Naive thymus-derived CD4-positive, alpha-beta T cell (primary cell): ENCODE results near the gene PYDC2. TPM values are rescaled to one million over a fixed set of nuclear protein-coding genes. Genes with fewer than 3 reads are reported as not detected.

Source experiments
- ATAC-seq: fragments of 150-1000 bp; cut with Tn5 transposase; 2 replicates; pipeline ENCODE4 v1.10.0; 2021; ENCODE audit warnings: mild to moderate bottlenecking, moderate library complexity
- CTCF ChIA-PET: fragments of 350-600 bp; sonication (Branson Sonifier 250); formaldehyde crosslinking; loops from one replicate; lab custom pipeline; 2021; ENCODE audit warnings: antibody characterized with exemption; lab: Charles Lee
- POLR2A ChIA-PET: fragments of 350-600 bp; sonication (Branson Sonifier 250); formaldehyde crosslinking; loops from one replicate; lab custom pipeline; 2021; ENCODE audit warnings: antibody characterized with exemption, inconsistent platforms; lab: Charles Lee
- DNase-seq, 9 donors: peaks; one replicate each; pipeline versions ENCODE4 v3.0.0 to v3.0.0-alpha.2; 2020 to 2022; ENCODE audit warnings: mixed read lengths in 1 of 9
- H3K27ac ChIP-seq: one replicate; pipeline ENCODE4 v1.7.0; 2013; ENCODE audit warnings: mild to moderate bottlenecking, low read depth, low read length, moderate library complexity
- H3K27me3 ChIP-seq, 2 donors: one replicate each; pipeline ENCODE4 v1.7.0; 2013; ENCODE audit warnings: low read length in 2 of 2, mild to moderate bottlenecking in 2 of 2, moderate library complexity in 2 of 2; ENCODE audit not compliant: control insufficient read depth in 2 of 2, insufficient read depth in 2 of 2
- H3K36me3 ChIP-seq, 3 experiments: 1 replicate in 2 of 3; 2 replicates in 1 of 3; pipeline ENCODE4 v1.7.0; 2013; ENCODE audit warnings: low read length in 3 of 3, mild to moderate bottlenecking in 3 of 3, moderate library complexity in 1 of 3; ENCODE audit not compliant: insufficient read depth in 3 of 3, control insufficient read depth in 2 of 3
- H3K4me1 ChIP-seq, 2 donors: one replicate each; pipeline ENCODE4 v1.7.0; 2013; ENCODE audit warnings: low read length in 2 of 2, mild to moderate bottlenecking in 2 of 2, moderate library complexity in 1 of 2; ENCODE audit not compliant: control insufficient read depth in 2 of 2, insufficient read depth in 2 of 2
- H3K4me3 ChIP-seq: 2 replicates; pipeline ENCODE4 v1.7.0; 2013; ENCODE audit warnings: mild to moderate bottlenecking, low read length
- H3K9me3 ChIP-seq, 3 experiments: 1 replicate in 2 of 3; 2 replicates in 1 of 3; pipeline ENCODE4 v1.7.0; 2013; ENCODE audit warnings: low read length in 3 of 3; ENCODE audit not compliant: control insufficient read depth in 2 of 3
- H3K27ac Mint-ChIP-seq, 9 donors: one replicate each; pipeline ENCODE4 v1.8.0; 2020 to 2022; ENCODE audit warnings: mixed read lengths in 9 of 9, mild to moderate bottlenecking in 8 of 9, moderate library complexity in 5 of 9, inconsistent platforms in 2 of 9
- H3K27me3 Mint-ChIP-seq, 5 donors: one replicate each; pipeline ENCODE4 v1.8.0; 2021 to 2022; ENCODE audit warnings: mixed read lengths in 5 of 5, mild to moderate bottlenecking in 1 of 5
- H3K36me3 Mint-ChIP-seq, 5 donors: one replicate each; pipeline ENCODE4 v1.8.0; 2020 to 2022; ENCODE audit warnings: mixed read lengths in 5 of 5, mild to moderate bottlenecking in 3 of 5, inconsistent platforms in 1 of 5
- H3K4me1 Mint-ChIP-seq, 7 donors: one replicate each; pipeline ENCODE4 v1.8.0; 2020 to 2022; ENCODE audit warnings: mixed read lengths in 7 of 7, mild to moderate bottlenecking in 3 of 7, inconsistent platforms in 1 of 7
- H3K4me3 Mint-ChIP-seq, 10 donors: one replicate each; pipeline ENCODE4 v1.8.0; 2020 to 2022; ENCODE audit warnings: mild to moderate bottlenecking in 10 of 10, mixed read lengths in 10 of 10, moderate library complexity in 6 of 10, inconsistent platforms in 2 of 10
- H3K9me3 Mint-ChIP-seq, 11 donors: one replicate each; pipeline ENCODE4 v1.8.0; 2020 to 2022; ENCODE audit warnings: mixed read lengths in 11 of 11, mild to moderate bottlenecking in 4 of 11, inconsistent platforms in 1 of 11, moderate library complexity in 1 of 11
- intact Hi-C, 2 donors: fragments of 100-400 bp; cut with micrococcal nuclease; formaldehyde crosslinking; loops; one replicate each; pipeline ENCODE4 v1.15.1; 2023
- polyA plus RNA-seq, 2 donors: library from polyadenylated mRNA; unstranded; fragments of 300-500 nt; fragmentation: Illumina TruSeq; gene quantifications; one replicate each; pipeline ENCODE4 v1.2.3, GENCODE V29; 2021
- total RNA-seq, 6 experiments: library from RNA in 5 of 6; stranded (reverse) in 5 of 6; gene quantifications; 1 replicate in 5 of 6; 2 replicates in 1 of 6; pipeline ENCODE4 v1.2.3 and lab custom pipeline; 2021 to 2026

The PYDC2 gene
- total and polyA plus RNA-seq, 7 experiments from 2014 or later: not detected

DNA sequence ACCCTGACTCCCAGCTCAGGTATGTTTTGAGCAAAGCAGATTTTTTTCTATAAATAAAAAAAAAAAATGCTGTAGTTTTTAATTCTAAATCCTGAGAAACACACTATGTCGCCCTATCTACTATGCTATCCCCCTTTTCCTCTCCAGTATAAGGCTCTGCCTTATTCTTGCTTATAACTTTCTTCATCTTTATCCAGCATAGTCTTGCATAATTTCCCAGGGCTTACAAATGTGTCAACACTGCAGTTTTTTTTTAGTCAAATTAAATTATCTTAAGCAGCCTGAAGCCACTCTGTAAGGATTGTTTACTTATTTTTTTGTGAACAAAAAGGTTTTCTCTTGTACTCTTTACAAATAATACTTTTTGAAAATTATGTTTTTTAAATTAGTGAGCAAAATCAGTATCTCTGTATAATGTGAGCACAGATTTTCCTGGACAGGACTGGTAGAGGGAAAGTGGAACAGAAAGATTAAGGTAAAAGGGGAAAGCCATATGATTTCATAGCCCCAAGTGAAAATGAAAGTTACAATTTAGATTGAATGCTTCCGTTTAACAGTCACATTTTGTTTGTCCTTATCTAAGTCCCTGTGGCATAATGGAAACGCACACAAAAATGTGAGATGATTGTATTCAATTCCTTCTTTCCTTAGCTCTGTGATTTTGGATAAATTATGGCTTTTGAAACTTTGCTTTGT, 5.6 kb upstream of the PYDC2 start:
- intact Hi-C loops: no loop called here
- no peaks in the 10 kb centered on the region for H3K36me3 ChIP-seq
- H3K4me1 ChIP-seq: no peaks in the 10 kb centered on the region
- Mint-ChIP-seq H3K4me3 (no peak overlapping the region), H3K9me3 (peaks cover 0 to 15% (median 8%) of the 10 kb centered on the region in 11 donors), H3K36me3 (peaks cover 0 to 6% (median 0%) of the 10 kb centered on the region in 5 donors), H3K4me1 (no peaks in the 10 kb centered on the region), H3K27me3 (no peaks in the 10 kb centered on the region), H3K27ac (no peak overlapping the region)
- no peaks in the 10 kb centered on the region for H3K27me3 ChIP-seq
- no peak for ATAC-seq
- no peak overlapping the region for H3K4me3 ChIP-seq
- ChIA-PET POLR2A (no interaction called here), CTCF (no interaction called here)
- no peak overlapping the region for H3K27ac ChIP-seq
- H3K9me3 ChIP-seq: no peaks in the 10 kb centered on the region
- DNase-seq: no peak

DNA sequence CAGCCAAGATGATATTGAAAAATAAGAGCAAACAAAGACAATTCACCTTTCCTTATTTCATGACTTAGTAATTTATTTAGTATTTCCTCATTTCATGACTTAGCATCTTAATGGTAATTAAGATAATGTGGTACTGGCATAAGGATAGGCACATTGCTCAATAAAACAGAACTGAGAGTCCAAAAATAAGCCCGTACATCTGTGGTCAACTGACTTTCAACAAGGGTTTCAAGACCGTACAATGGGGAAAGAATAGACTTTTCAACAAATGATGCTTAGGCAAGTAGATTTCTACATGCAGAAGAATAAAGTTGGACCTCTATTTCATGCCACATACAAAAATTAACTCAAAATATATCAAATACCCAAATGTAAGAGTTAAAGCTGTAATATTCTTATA, 603 bp upstream of the PYDC2 start:
- ChIA-PET CTCF (no interaction called here), POLR2A (no interaction called here)
- H3K9me3 Mint-ChIP-seq: peaks cover 0 to 5% (median 0%) of the 10 kb centered on the region in 11 donors
- Histone ChIP-seq H3K4me3 (no peak overlapping the region), H3K4me1 (no peaks in the 10 kb centered on the region), H3K27me3 (no peaks in the 10 kb centered on the region), H3K27ac (no peak overlapping the region), H3K9me3 (no peaks in the 10 kb centered on the region), H3K36me3 (no peaks in the 10 kb centered on the region)
- H3K27ac Mint-ChIP-seq: no peak overlapping the region
- no peaks in the 10 kb centered on the region for H3K4me1 Mint-ChIP-seq
- no peaks in the 10 kb centered on the region for H3K36me3 Mint-ChIP-seq
- intact Hi-C loops: no loop called here
- H3K4me3 Mint-ChIP-seq: no peak overlapping the region
- DNase-seq (no peak), ATAC-seq (no peak)
- no peaks in the 10 kb centered on the region for H3K27me3 Mint-ChIP-seq

DNA sequence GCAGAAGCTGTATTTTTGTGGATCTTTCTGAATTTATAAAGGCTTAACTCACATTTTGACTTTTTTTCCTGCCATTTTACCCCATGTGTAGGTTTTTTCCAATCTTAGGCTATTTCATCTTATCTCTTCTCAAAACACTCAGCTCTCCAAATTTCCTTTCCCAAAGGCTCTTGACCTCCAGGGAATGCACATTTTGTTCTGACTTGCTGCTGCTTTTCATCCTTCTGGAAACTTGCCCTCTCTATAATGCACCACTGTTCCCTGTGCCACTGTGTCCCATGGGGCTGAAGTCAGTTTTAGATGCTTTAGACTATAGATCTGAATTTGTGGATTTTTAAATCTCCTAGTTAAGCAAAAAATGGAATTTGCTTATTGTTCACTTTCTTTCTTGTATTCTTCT, 9.1 kb downstream of the PYDC2 start:
- ChIA-PET CTCF (no interaction called here), POLR2A (no interaction called here)
- intact Hi-C loops: no loop called here
- no peaks in the 10 kb centered on the region for H3K27me3 ChIP-seq
- no peak for ATAC-seq
- H3K4me1 ChIP-seq: no peaks in the 10 kb centered on the region
- Mint-ChIP-seq H3K27me3 (peaks cover 0 to 3% (median 0%) of the 10 kb centered on the region in 5 donors), H3K9me3 (peaks cover 0 to 21% (median 3%) of the 10 kb centered on the region in 11 donors), H3K36me3 (no peaks in the 10 kb centered on the region), H3K4me1 (no peaks in the 10 kb centered on the region), H3K4me3 (no peak overlapping the region), H3K27ac (no peak overlapping the region)
- no peak for DNase-seq
- H3K36me3 ChIP-seq: no peaks in the 10 kb centered on the region
- no peak overlapping the region for H3K4me3 ChIP-seq
- no peaks in the 10 kb centered on the region for H3K9me3 ChIP-seq
- H3K27ac ChIP-seq: no peak overlapping the region

DNA sequence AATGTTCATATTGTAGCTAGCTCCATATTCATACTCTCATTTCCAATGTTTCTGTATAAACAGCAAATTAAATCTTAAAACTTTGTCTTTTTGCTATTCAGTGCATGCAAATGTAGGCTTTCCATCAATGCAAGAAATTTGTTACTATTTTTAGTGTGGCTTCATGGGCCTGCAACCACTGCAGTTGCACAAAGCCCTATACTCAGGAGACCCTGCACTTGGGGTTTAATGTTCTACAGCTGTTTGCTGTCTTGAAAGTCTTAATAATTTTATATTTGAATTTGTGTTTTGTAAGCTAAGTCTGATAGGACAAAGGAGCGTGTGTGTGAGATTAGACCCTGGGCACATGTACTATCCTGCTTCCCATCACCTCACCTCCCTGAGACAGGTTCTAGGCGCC, 9.6 kb downstream of the PYDC2 start:
- no peak overlapping the region for H3K4me3 Mint-ChIP-seq
- no peak overlapping the region for H3K27ac Mint-ChIP-seq
- ChIA-PET POLR2A (no interaction called here), CTCF (no interaction called here)
- H3K27ac ChIP-seq: no peak overlapping the region
- H3K36me3 Mint-ChIP-seq: no peaks in the 10 kb centered on the region
- intact Hi-C loops: no loop called here
- H3K27me3 ChIP-seq: no peaks in the 10 kb centered on the region
- ATAC-seq: no peak
- no peak overlapping the region for H3K4me3 ChIP-seq
- no peaks in the 10 kb centered on the region for H3K4me1 Mint-ChIP-seq
- H3K4me1 ChIP-seq: no peaks in the 10 kb centered on the region
- H3K9me3 Mint-ChIP-seq: peaks cover 0 to 21% (median 3%) of the 10 kb centered on the region in 11 donors
- no peak for DNase-seq
- peaks cover 0 to 3% (median 0%) of the 10 kb centered on the region in 5 donors for H3K27me3 Mint-ChIP-seq
- H3K9me3 ChIP-seq: no peaks in the 10 kb centered on the region
- no peaks in the 10 kb centered on the region for H3K36me3 ChIP-seq

DNA sequence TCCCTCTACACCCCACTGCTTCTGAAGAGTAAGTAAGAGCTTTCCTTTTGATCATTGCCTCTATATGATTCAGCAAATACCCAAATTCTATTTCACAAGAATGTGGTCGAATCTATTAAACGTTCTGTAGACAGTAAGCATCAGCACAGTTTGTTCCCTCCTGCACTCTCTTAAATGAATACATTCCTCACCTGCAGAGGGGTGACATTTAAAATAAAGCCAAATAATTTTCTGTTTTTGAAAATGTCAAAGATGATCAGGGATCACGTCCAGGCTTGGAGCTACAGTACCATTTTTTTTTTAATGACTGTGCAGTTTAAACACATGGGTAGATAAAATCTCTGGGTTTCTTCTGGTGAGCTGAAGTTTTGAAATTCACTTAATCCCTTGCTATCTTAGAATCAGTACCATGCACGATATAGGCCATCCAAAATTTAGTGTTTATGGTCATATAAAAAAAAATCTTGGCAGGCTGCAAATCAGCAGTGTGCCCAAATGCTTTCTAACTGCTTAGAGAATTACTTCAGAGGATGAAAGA, 12.8 kb downstream of the PYDC2 start:
- Histone ChIP-seq H3K27me3 (no peaks in the 10 kb centered on the region), H3K4me1 (no peaks in the 10 kb centered on the region), H3K9me3 (no peaks in the 10 kb centered on the region), H3K27ac (no peak overlapping the region), H3K36me3 (no peaks in the 10 kb centered on the region), H3K4me3 (no peak overlapping the region)
- H3K9me3 Mint-ChIP-seq: peaks cover 0 to 18% (median 3%) of the 10 kb centered on the region in 11 donors
- H3K4me1 Mint-ChIP-seq: no peaks in the 10 kb centered on the region
- no peaks in the 10 kb centered on the region for H3K36me3 Mint-ChIP-seq
- peaks cover 0 to 3% (median 0%) of the 10 kb centered on the region in 5 donors for H3K27me3 Mint-ChIP-seq
- ChIA-PET CTCF (no interaction called here), POLR2A (no interaction called here)
- no peak overlapping the region for H3K4me3 Mint-ChIP-seq
- ATAC-seq (no peak), DNase-seq (no peak)
- intact Hi-C loops: no loop called here
- H3K27ac Mint-ChIP-seq: no peak overlapping the region

DNA sequence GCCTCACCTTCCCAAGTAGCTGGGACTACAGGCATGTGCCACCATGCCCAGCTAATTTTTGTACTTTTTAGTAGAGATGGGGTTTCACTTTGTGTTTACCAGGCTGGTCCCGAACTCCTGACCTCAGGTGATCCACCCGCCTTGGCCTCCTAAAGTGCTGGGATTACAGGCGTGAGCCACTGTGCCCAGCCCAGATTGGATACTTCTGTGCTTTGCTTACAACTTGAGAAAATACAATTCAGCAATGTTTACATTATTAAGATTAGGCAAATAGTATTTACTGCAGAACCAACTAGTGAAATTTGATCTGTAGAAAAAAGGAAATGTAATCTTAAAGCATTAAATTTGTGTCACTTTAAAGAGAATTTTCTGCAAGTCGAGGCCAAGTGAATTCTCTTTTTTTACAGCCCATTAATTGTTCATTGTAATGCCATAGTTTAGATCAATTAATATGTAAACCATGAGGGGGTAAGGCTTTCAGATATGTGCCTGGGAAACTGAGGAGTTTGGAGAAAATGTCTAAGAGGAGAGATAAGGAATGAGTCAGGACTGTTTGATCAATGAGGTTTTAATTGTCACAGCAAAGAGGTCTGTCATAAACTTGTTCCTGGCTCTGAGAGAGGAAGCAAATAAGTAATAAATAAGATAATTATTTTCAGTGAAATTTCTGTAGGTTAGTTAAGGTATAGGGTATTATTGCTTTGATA, 15.3 kb downstream of the PYDC2 start:
- intact Hi-C loops: no loop called here
- no peak overlapping the region for H3K4me3 ChIP-seq
- no peaks in the 10 kb centered on the region for H3K27me3 ChIP-seq
- no peaks in the 10 kb centered on the region for H3K9me3 ChIP-seq
- no peaks in the 10 kb centered on the region for H3K36me3 ChIP-seq
- Mint-ChIP-seq H3K4me3 (no peak overlapping the region), H3K9me3 (peaks cover 0 to 14% (median 4%) of the 10 kb centered on the region in 11 donors), H3K27ac (no peak overlapping the region), H3K4me1 (no peaks in the 10 kb centered on the region), H3K36me3 (peaks cover 0 to 4% (median 0%) of the 10 kb centered on the region in 5 donors), H3K27me3 (peaks cover 0 to 3% (median 0%) of the 10 kb centered on the region in 5 donors)
- no peak for ATAC-seq
- POLR2A ChIA-PET: no interaction called here
- H3K27ac ChIP-seq: no peak overlapping the region
- CTCF ChIA-PET: no interaction called here
- no peak for DNase-seq
- no peaks in the 10 kb centered on the region for H3K4me1 ChIP-seq
